NB4 (cell line): ENCODE results near the gene FADS3.
"Not testable (repeated sequence)": the region's sequence is repeated elsewhere in the genome, so short reads cannot be mapped to it uniquely, and the experiment has no call there.

Experiments used
- DNase-seq: peaks from one replicate; pipeline ENCODE4 v3.0.0; 2010; ENCODE audit warnings: low read depth
- H3K4me3 ChIP-seq: one replicate; pipeline ENCODE4 v1.5.1; 2011; ENCODE audit warnings: mild to moderate bottlenecking, low read depth, low read length, moderate library complexity
- MYC ChIP-seq: IDR thresholded peaks from 2 replicates; pipeline ENCODE4 v1.6.1; 2011; ENCODE audit warnings: low read depth, low read length
- POLR2A ChIP-seq: IDR thresholded peaks from 2 replicates; pipeline ENCODE4 v1.6.1; 2011; ENCODE audit warnings: mild to moderate bottlenecking; ENCODE audit not compliant: insufficient read length; ENCODE audit errors: extremely low read depth
- TF ChIP-seq, protein P1 (sequence below): IDR thresholded peaks from 2 replicates; pipeline ENCODE4 v1.6.1; 2011; ENCODE audit warnings: low read depth, low read length
- TF ChIP-seq, protein P2 (sequence below): IDR thresholded peaks from one replicate; pipeline ENCODE4 v1.5.1; 2012; ENCODE audit warnings: low read depth, low read length

Gene FADS3

DNA sequence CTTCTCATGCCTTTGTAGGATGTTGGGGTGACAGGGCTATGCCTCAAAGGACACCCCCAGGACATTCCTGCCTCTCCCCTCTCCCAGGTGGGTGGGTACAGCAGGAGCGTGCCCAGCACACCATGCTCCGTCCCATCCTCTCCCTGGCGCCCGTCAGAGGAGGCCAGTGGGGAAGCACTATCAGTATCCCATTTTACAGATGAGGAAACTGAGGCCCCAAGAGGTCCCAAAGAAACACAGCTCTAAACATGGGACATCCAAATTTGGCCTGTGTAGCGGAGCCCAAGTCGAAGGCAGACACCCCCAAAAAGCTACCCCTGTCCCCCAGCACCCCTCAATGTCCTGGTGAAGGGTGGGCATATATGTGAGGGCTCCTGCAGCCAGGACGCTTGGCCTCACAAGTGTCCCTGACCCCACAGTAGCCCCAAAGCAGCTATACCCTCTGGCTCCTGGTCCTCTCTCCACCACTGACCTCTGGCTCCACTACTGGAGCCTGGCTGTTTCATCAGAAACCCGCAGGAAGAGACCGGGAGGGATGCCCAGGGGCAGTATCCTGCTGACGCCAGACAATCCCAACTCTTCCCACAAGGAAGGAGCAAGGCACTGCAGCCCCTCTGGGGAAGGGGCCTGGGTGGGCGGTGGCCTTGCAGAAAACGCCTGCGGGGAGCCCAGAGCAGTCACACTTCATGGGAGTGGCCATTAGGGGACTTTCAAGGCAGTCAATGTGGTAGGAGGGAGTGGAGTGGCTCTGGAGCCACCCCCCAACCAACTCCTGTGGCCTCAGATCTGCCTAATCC, 5.4 kb downstream of the FADS3 start:
- H3K4me3 ChIP-seq: no peak overlapping the region
- no peak for DNase-seq
- TF ChIP-seq MYC: no peak
- no peak for TF ChIP-seq POLR2A
- TF ChIP-seq, protein P1, sequence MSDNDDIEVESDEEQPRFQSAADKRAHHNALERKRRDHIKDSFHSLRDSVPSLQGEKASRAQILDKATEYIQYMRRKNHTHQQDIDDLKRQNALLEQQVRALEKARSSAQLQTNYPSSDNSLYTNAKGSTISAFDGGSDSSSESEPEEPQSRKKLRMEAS: no peak
- TF ChIP-seq, protein P2, sequence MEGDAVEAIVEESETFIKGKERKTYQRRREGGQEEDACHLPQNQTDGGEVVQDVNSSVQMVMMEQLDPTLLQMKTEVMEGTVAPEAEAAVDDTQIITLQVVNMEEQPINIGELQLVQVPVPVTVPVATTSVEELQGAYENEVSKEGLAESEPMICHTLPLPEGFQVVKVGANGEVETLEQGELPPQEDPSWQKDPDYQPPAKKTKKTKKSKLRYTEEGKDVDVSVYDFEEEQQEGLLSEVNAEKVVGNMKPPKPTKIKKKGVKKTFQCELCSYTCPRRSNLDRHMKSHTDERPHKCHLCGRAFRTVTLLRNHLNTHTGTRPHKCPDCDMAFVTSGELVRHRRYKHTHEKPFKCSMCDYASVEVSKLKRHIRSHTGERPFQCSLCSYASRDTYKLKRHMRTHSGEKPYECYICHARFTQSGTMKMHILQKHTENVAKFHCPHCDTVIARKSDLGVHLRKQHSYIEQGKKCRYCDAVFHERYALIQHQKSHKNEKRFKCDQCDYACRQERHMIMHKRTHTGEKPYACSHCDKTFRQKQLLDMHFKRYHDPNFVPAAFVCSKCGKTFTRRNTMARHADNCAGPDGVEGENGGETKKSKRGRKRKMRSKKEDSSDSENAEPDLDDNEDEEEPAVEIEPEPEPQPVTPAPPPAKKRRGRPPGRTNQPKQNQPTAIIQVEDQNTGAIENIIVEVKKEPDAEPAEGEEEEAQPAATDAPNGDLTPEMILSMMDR: no peak

DNA sequence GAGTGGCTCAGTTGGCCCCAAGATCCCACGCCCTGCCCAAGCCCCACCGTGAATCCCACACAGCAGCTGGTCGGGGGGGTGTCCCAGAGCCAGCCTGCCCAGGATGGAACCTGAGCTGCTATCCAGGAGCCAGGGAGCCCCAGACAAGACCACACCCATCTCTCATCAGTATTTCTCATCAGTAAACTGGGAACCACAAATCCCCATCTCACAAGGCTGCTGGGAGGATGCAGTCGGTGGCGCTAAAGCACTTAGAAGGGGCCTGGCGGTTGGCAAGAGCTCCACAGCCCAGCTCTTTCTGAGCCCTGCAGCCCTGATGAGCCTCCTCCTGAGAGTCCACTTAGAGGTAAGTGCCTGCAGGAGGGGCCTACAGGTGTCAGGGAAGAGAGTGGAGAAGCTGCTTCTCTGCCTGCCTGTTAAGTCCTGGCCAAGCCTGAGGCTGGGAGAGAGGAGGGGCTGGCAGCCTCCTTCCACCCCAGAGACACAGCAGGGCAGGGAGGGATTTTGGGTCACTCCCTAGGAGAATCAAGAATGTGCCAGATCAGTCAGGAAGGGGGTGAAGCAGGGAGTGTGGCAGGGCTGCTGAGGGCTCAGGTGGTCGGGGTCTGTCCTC, 6.1 kb downstream of the FADS3 start:
- no peak for TF ChIP-seq MYC
- TF ChIP-seq POLR2A: no peak
- H3K4me3 ChIP-seq: no peak overlapping the region
- no peak for DNase-seq

DNA sequence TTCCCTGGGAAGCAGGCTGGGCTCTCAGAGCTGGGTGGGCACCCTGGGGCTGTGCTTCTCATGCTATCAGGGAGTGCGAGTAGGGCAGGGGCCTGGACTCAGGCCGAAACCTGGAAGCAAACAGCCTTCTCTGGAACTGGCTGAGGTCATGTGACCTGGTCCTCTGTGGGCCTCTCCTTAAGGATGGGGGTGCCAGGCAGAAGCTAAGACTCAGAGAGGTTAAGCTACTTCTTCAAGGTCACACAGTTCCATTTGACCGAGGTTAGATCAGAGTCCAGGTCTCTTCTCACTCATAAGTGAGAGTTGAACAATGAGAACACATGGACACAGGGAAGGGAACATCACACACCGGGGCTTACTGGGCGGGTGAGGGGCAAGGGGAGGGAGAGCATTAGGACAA, 7.4 kb downstream of the FADS3 start:
- H3K4me3 ChIP-seq: no peak overlapping the region
- TF ChIP-seq, protein P1: no peak
- TF ChIP-seq POLR2A (no peak), MYC (no peak)
- TF ChIP-seq, protein P2: no peak
- no peak for DNase-seq

DNA sequence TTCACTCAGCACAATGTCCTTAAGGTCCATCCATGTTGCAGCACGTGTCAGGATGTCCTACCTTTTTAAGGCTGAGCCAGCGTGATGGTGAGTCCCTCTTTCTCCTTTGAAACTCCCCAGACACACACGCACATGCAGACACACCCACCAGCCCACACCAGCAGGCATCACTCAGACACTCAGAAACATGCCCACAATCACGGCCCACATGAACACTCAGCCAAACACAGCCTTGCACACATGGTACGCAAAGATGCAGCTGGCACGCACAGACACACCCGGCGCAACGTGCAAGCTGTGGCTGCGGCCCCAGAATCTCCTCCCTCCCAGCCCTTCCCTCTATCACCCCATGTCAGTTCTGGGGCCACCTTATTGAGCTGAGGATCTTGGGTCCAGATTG, 8.0 kb downstream of the FADS3 start:
- no peak overlapping the region for H3K4me3 ChIP-seq
- TF ChIP-seq MYC (no peak), POLR2A (no peak)
- TF ChIP-seq, protein P2: no peak
- DNase-seq: no peak

DNA sequence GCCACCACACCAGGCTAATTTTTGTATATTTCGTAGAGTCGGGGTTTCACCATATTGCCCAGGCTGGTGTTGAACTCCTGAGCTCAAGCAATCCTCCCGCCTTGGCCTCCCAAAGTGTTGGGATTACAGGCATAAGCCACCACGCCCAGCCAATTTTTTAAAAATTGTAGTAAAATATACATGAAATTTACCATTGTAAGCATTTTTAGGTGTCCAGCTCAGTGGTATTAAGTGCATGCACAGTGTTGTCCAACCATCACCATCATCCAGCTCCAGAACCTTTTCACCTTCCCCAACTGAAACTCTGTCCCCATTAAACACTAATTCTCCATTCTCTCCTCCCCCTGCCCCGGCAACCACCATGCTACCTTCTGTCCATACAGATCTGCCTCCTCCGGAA, 8.5 kb downstream of the FADS3 start:
- TF ChIP-seq MYC (no peak), POLR2A (no peak)
- no peak for DNase-seq
- H3K4me3 ChIP-seq: no peak overlapping the region

DNA sequence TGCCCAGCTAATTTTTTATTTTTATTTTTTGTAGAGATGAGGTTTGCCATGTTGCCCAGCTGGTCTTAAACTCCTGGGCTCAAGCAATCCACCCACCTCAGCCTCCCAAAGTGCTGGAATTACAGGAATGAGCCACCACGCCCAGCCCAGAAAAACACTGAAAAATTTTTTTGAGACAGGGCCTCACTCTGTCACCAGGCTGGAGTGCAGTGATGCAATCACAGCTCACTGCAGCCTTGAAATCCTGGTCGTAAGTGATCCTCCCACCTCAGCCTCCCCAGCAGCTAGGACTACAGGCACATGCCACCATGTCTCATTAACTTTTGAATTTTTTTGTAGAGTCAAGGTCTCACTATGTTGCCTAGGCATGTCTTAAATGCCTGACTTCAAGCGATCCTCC, 9.1 kb downstream of the FADS3 start:
- not testable (repeated sequence) for DNase-seq, H3K4me3 ChIP-seq

DNA sequence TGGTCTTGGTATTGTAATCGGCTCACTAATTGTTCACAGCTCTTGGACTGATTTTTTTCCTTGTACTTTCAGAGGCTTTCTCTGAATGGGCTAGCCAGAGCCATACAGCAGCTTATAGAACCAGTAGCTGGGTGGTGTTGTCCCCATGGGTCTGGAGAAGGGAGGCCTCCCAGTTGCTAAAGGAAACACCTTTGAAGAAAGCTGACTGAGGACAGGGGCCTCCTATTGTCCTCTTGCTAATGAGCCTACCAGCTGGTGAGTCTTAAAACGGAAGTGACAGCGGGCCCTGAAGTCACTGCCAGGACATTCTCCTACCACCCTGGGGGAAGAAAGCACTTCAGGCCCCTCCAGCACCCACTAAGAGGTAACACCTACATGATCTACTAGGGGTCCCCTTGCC, 9.9 kb downstream of the FADS3 start:
- TF ChIP-seq, protein P2: no peak
- TF ChIP-seq MYC (no peak), POLR2A (no peak)
- TF ChIP-seq, protein P1: no peak
- DNase-seq: no peak
- no peak overlapping the region for H3K4me3 ChIP-seq
